Stimulated activated CD8-positive, alpha-beta memory T cell treated with anti-CD3 and anti-CD28 coated beads, Interleukin-4, amount 100 ng/mL, for 1 hour (primary cell): Measurements from ENCODE around the gene CYP27A1.

Experiments used
- DNase-seq, 2 donors: peaks; one replicate each; pipeline ENCODE4 v3.0.0-alpha.2; 2020; ENCODE audit warnings: low read depth in 2 of 2, low spot score in 1 of 2

CYP27A1 gene

GRCh38 chr2:218810256-218810655 is 28.3 kb downstream of the CYP27A1 start:
- no peak for DNase-seq

- DNase-seq = no peak
Observed at GRCh38 chr2:218811382-218811781, 29.4 kb downstream of the CYP27A1 start.

GRCh38 chr2:218812096-218812815 is 30.3 kb downstream of the CYP27A1 start:
- DNase-seq = no peak

GRCh38 chr2:218812861-218813260 is 30.9 kb downstream of the CYP27A1 start:
- DNase-seq = no peak

- DNase-seq = no peak
Observed at GRCh38 chr2:218813771-218814460, 32.0 kb downstream of the CYP27A1 start.

- no peak for DNase-seq
Observed at GRCh38 chr2:218814540-218815243, 32.7 kb downstream of the CYP27A1 start.

GRCh38 chr2:218815244-218815637 is 33.3 kb downstream of the CYP27A1 start:
- no peak for DNase-seq

- DNase-seq = no peak
Observed at GRCh38 chr2:218815649-218816048, 33.7 kb downstream of the CYP27A1 start.

- DNase-seq = no peak
Observed at GRCh38 chr2:218816561-218817011, 34.6 kb downstream of the CYP27A1 start.

- no peak for DNase-seq
Observed at GRCh38 chr2:218819093-218819492, 37.1 kb downstream of the CYP27A1 start.

GRCh38 chr2:218820746-218821369 is 38.9 kb downstream of the CYP27A1 start:
- no peak for DNase-seq

GRCh38 chr2:218821605-218822211 is 39.8 kb downstream of the CYP27A1 start:
- no peak for DNase-seq

GRCh38 chr2:218822622-218823021 is 40.7 kb downstream of the CYP27A1 start:
- no peak for DNase-seq

- DNase-seq = no peak
Observed at GRCh38 chr2:218823196-218823855, 41.4 kb downstream of the CYP27A1 start.

- DNase-seq = no peak
Observed at GRCh38 chr2:218824004-218824403, 42.1 kb downstream of the CYP27A1 start.

- no peak for DNase-seq
Observed at GRCh38 chr2:218826791-218827190, 44.8 kb downstream of the CYP27A1 start.

- no peak for DNase-seq
Observed at GRCh38 chr2:218827701-218828476, 45.9 kb downstream of the CYP27A1 start.

GRCh38 chr2:218828477-218828778 is 46.5 kb downstream of the CYP27A1 start:
- DNase-seq = no peak

- no peak for DNase-seq
Observed at GRCh38 chr2:218829868-218830451, 48.0 kb downstream of the CYP27A1 start.
